IMR-90 (cell line): ENCODE results near the gene CACNA1I. TPM values are rescaled to one million over a fixed set of nuclear protein-coding genes. Genes with fewer than 3 reads are reported as not detected.

Experiments used
- ATAC-seq: fragments of 200-7000 bp; cut with Tn5 transposase; 2 replicates; pipeline ENCODE4 v1.9.1; 2020; ENCODE audit warnings: low read depth, mild to moderate bottlenecking, moderate library complexity
- BruUV-seq: library from RNA; stranded (reverse); fragments of 400-500 nt; replicated peaks from 2 replicates; lab custom pipeline; 2021; lab: Mats Ljungman, UMichigan
- CTCF ChIA-PET: fragments of 300-600 bp; formaldehyde crosslinking; extraction: SDS; loops from one replicate; lab custom pipeline; 2021; ENCODE audit warnings: antibody characterized with exemption; lab: Yijun Ruan, JAX
- POLR2A ChIA-PET: fragments of 300-600 bp; sonication (Branson Sonifier 250); formaldehyde crosslinking; loops from one replicate; lab custom pipeline; 2022; ENCODE audit warnings: antibody characterized with exemption; ENCODE audit not compliant: unreplicated experiment; lab: Charles Lee
- DNase-seq: peaks from one replicate; pipeline ENCODE4 v3.0.0; 2013
- H2AFZ ChIP-seq: replicated peaks from 2 replicates; pipeline ENCODE3; 2013; ENCODE audit warnings: low read length, mild to moderate bottlenecking; ENCODE audit not compliant: poor library complexity
- H2AK5ac ChIP-seq: 2 replicates; pipeline ENCODE4 v1.6.1; 2013; ENCODE audit warnings: low read depth, low read length, inconsistent platforms
- H2AK9ac ChIP-seq: replicated peaks from 2 replicates; pipeline ENCODE3; 2013; ENCODE audit warnings: mild to moderate bottlenecking, low read depth, low read length, moderate library complexity; ENCODE audit not compliant: poor library complexity
- H2BK120ac ChIP-seq: 2 replicates; pipeline ENCODE4 v1.6.1; 2013; ENCODE audit warnings: low read depth, low read length, inconsistent platforms
- H2BK15ac ChIP-seq: 3 replicates; pipeline ENCODE4 v1.6.1; 2013; ENCODE audit warnings: low read depth, low read length, inconsistent platforms
- H2BK20ac ChIP-seq: 2 replicates; pipeline ENCODE4 v1.6.1; 2013; ENCODE audit warnings: low read depth, mild to moderate bottlenecking, inconsistent platforms, low read length, moderate library complexity
- H2BK5ac ChIP-seq: 2 replicates; pipeline ENCODE4 v1.6.1; 2013; ENCODE audit warnings: mild to moderate bottlenecking, low read depth, low read length, inconsistent platforms; ENCODE audit not compliant: poor library complexity, severe bottlenecking
- H3K14ac ChIP-seq: replicated peaks from 2 replicates; pipeline ENCODE4 v1.6.1; 2013; ENCODE audit warnings: low read depth, low read length, inconsistent platforms
- H3K18ac ChIP-seq: 2 replicates; pipeline ENCODE4 v1.6.1; 2013; ENCODE audit warnings: low read depth, low read length, control low read depth
- H3K23ac ChIP-seq: 2 replicates; pipeline ENCODE4 v1.6.1; 2013; ENCODE audit warnings: low read depth, low read length, inconsistent platforms
- H3K27ac ChIP-seq: 2 replicates; pipeline ENCODE4 v1.5.1; 2013; ENCODE audit warnings: mild to moderate bottlenecking, control low read depth, low read length; ENCODE audit not compliant: insufficient read depth
- H3K27me3 ChIP-seq: 2 replicates; pipeline ENCODE4 v1.6.1; 2013; ENCODE audit warnings: low read length; ENCODE audit not compliant: control insufficient read depth, insufficient read depth
- H3K36me3 ChIP-seq: 2 replicates; pipeline ENCODE4 v1.6.1; 2013; ENCODE audit warnings: low read length, mixed read lengths; ENCODE audit not compliant: control insufficient read depth, insufficient read depth
- H3K4ac ChIP-seq: 2 replicates; pipeline ENCODE4 v1.6.1; 2013; ENCODE audit warnings: low read depth, low read length, inconsistent platforms
- H3K4me1 ChIP-seq: 2 replicates; pipeline ENCODE4 v1.6.1; 2013; ENCODE audit warnings: low read length, mixed read lengths; ENCODE audit not compliant: control insufficient read depth, insufficient read depth
- H3K4me2 ChIP-seq: 2 replicates; pipeline ENCODE4 v1.6.1; 2013; ENCODE audit warnings: low read depth, mild to moderate bottlenecking, control low read depth, low read length, moderate library complexity
- H3K4me3 ChIP-seq: 2 replicates; pipeline ENCODE4 v1.5.1; 2013; ENCODE audit warnings: low read depth, mild to moderate bottlenecking, control low read depth, low read length, moderate library complexity; ENCODE audit not compliant: insufficient read depth
- H3K56ac ChIP-seq: 2 replicates; pipeline ENCODE4 v1.6.1; 2013; ENCODE audit warnings: low read length, inconsistent platforms; ENCODE audit not compliant: insufficient read depth; ENCODE audit errors: extremely low read depth
- H3K79me1 ChIP-seq, 2 experiments: 2 replicates each; pipeline ENCODE4 v1.6.1; 2013; ENCODE audit warnings: low read length in 2 of 2, inconsistent platforms in 1 of 2, low read depth in 1 of 2
- H3K9ac ChIP-seq: 2 replicates; pipeline ENCODE4 v1.6.1; 2013; ENCODE audit warnings: low read depth, low read length, control low read depth
- H3K9me1 ChIP-seq: 2 replicates; pipeline ENCODE4 v1.6.1; 2013; ENCODE audit warnings: low read length, inconsistent platforms; ENCODE audit not compliant: insufficient read depth
- H3K9me3 ChIP-seq: 2 replicates; pipeline ENCODE4 v1.6.1; 2013; ENCODE audit warnings: low read length; ENCODE audit not compliant: control insufficient read depth, insufficient read depth
- H4K20me1 ChIP-seq: 2 replicates; pipeline ENCODE4 v1.6.1; 2013; ENCODE audit warnings: low read length, inconsistent platforms; ENCODE audit not compliant: insufficient read depth
- H4K5ac ChIP-seq: 2 replicates; pipeline ENCODE4 v1.6.1; 2013; ENCODE audit warnings: mild to moderate bottlenecking, low read depth, low read length, control low read depth
- H4K8ac ChIP-seq, 2 experiments: 2 replicates each; pipeline ENCODE4 v1.6.1; 2013; ENCODE audit warnings: low read depth in 2 of 2, low read length in 2 of 2, control low read depth in 1 of 2, inconsistent platforms in 1 of 2
- H4K91ac ChIP-seq: 2 replicates; pipeline ENCODE4 v1.6.1; 2013; ENCODE audit warnings: low read depth, low read length, inconsistent platforms; ENCODE audit not compliant: insufficient read depth
- BHLHE40 ChIP-seq: fragments of 150-350 bp; IDR thresholded peaks from 2 replicates; pipeline ENCODE4 v1.6.1; 2016; ENCODE audit warnings: mild to moderate bottlenecking, low read depth, low read length
- CEBPB ChIP-seq: IDR thresholded peaks from 2 replicates; pipeline ENCODE4 v1.6.1; 2012; ENCODE audit warnings: low read depth, low read length, improper control_type of control experiment
- CHD1 ChIP-seq: IDR thresholded peaks from 2 replicates; pipeline ENCODE4 v1.6.1; 2012; ENCODE audit warnings: low read depth, low read length, improper control_type of control experiment
- ELK1 ChIP-seq: fragments of 150-350 bp; IDR thresholded peaks from 2 replicates; pipeline ENCODE4 v1.6.1; 2016; ENCODE audit warnings: low read depth, mild to moderate bottlenecking, low read length, moderate library complexity, borderline replicate concordance
- FOS ChIP-seq: fragments of 150-350 bp; IDR thresholded peaks from 2 replicates; pipeline ENCODE4 v1.6.1; 2016; ENCODE audit warnings: low read depth, low read length
- MAZ ChIP-seq: IDR thresholded peaks from 2 replicates; pipeline ENCODE4 v1.6.1; 2012; ENCODE audit warnings: low read depth, mild to moderate bottlenecking, low read length, improper control_type of control experiment, moderate library complexity, borderline replicate concordance
- MXI1 ChIP-seq: IDR thresholded peaks from 2 replicates; pipeline ENCODE4 v1.6.1; 2012; ENCODE audit warnings: low read depth, mild to moderate bottlenecking, low read length, moderate library complexity, borderline replicate concordance
- NFE2L2 ChIP-seq: fragments of 150-350 bp; IDR thresholded peaks from 2 replicates; pipeline ENCODE4 v1.6.1; 2016; ENCODE audit warnings: low read depth, mild to moderate bottlenecking, low read length
- POLR2A ChIP-seq: IDR thresholded peaks from 2 replicates; pipeline ENCODE4 v1.6.1; 2012; ENCODE audit warnings: mild to moderate bottlenecking, low read depth, low read length
- RAD21 ChIP-seq: IDR thresholded peaks from 2 replicates; pipeline ENCODE4 v1.6.1; 2012; ENCODE audit warnings: low read length, improper control_type of control experiment
- RCOR1 ChIP-seq: IDR thresholded peaks from 2 replicates; pipeline ENCODE4 v1.6.1; 2012; ENCODE audit warnings: mild to moderate bottlenecking, low read length, improper control_type of control experiment; ENCODE audit not compliant: insufficient replicate concordance
- RFX5 ChIP-seq: IDR thresholded peaks from 2 replicates; pipeline ENCODE4 v1.8.0; 2012; ENCODE audit warnings: low read depth, mild to moderate bottlenecking, low read length, moderate library complexity
- SMC3 ChIP-seq: fragments of 150-350 bp; IDR thresholded peaks from 2 replicates; pipeline ENCODE4 v1.6.1; 2016; ENCODE audit warnings: low read depth, mild to moderate bottlenecking, antibody characterized with exemption, low read length, moderate library complexity
- USF2 ChIP-seq: fragments of 150-350 bp; IDR thresholded peaks from 2 replicates; pipeline ENCODE4 v1.6.1; 2017; ENCODE audit warnings: mild to moderate bottlenecking, antibody characterized with exemption, low read length, low read depth
- WGBS, 2 experiments: methylation state at CpG; one replicate each; pipeline versions ENCODE4 v1.1.5 to v1.1.7; 2013; ENCODE audit warnings: missing lambda C conversion rate in 2 of 2; ENCODE audit not compliant: insufficient read length in 1 of 2; ENCODE audit errors: extremely low coverage in 2 of 2; 5-methylcytosine and 5-hydroxymethylcytosine counted together
- dilution Hi-C: fragments of 300-500 bp; cut with HindIII; formaldehyde crosslinking; loops from one replicate; pipeline ENCODE4 v1.14.3; 2018; ENCODE audit warnings: low sequenced_read_pairs; ENCODE audit not compliant: unreplicated experiment
- in situ Hi-C: fragments of 300-500 bp; cut with MboI; formaldehyde crosslinking; loops from 3 replicates; pipeline ENCODE4 v1.14.3; 2019; ENCODE audit warnings: low sequenced_read_pairs, inconsistent platforms, mixed read lengths
- intact Hi-C: fragments of 100-400 bp; cut with micrococcal nuclease; formaldehyde crosslinking; loops from 2 replicates; pipeline ENCODE4 v1.10.0; 2022
- polyA plus RNA-seq, 3 experiments: library from polyadenylated mRNA; depleted of rRNA; stranded (reverse); fragments of >200 nt; gene quantifications; 2 replicates each; pipeline ENCODE4 v1.2.3, GENCODE V29; 2012; ENCODE audit warnings: low replicate concordance in 1 of 3
- total RNA-seq: library from RNA; depleted of rRNA; stranded (reverse); fragments of >200 nt; gene quantifications from 2 replicates; pipeline ENCODE4 v1.2.3, GENCODE V29; 2012

The CACNA1I gene
- total and polyA plus RNA-seq, 2 of the 4 experiments (the other 2 are of a cell fraction) = under 0.01 to 0.02 TPM

GRCh38 chr22:39529487-39529851, 41.1 kb upstream of the CACNA1I start (continued):
- TF ChIP-seq USF2 (no peak), CHD1 (no peak)

- ATAC-seq (no peak), DNase-seq (no peak)
- no TSS peak for BruUV-seq
- intact Hi-C loops (loop anchor here (10.0 kb wide), 1 partner anchor 645 kb away; the partner anchor contains the start of gene TNRC6B), dilution Hi-C loops (no loop called here), in situ Hi-C loops (loop anchor here (10.0 kb wide), 2 partner anchors 655 to 815 kb away; partner anchors contain the start of gene ADSL)
- no peak overlapping the region for H3K56ac ChIP-seq
- H4K20me1 ChIP-seq = peaks cover 57% of the 10 kb centered on the region
- H4K5ac ChIP-seq = no peak overlapping the region
- no peak overlapping the region for H3K4ac ChIP-seq
- peaks cover 7% of the 10 kb centered on the region for H3K4me1 ChIP-seq
- H2BK120ac ChIP-seq = no peak overlapping the region
- H2BK20ac ChIP-seq = no peak overlapping the region
- H4K91ac ChIP-seq = no peak overlapping the region
- H3K9me1 ChIP-seq = 0 out of 2 replicates have a peak, but pooled peaks cover 2% of the 10 kb centered on the region
- H4K8ac ChIP-seq = no peak overlapping the region
- 92% methylated on average over 5 of the region's 6 CpGs; no CpG with 5 or more reads in 1 of the 2 experiments for WGBS, 2 experiments
- CTCF ChIA-PET = interaction anchor here (1.4 to 1.7 kb wide), 2 partner anchors 36 to 514 kb away, joined by 4 to 14 read pairs; no protein-coding TSS in a partner anchor
- H3K23ac ChIP-seq = no peak overlapping the region
- H3K18ac ChIP-seq = no peak overlapping the region
- H3K27me3 ChIP-seq = no peaks in the 10 kb centered on the region
- H2BK5ac ChIP-seq = no peak overlapping the region
- POLR2A ChIA-PET = no interaction called here
- no peak overlapping the region for H2AK9ac ChIP-seq
- no peak overlapping the region for H3K4me2 ChIP-seq
- peaks cover 12% of the 10 kb centered on the region for H3K36me3 ChIP-seq
- H3K9me3 ChIP-seq = no peaks in the 10 kb centered on the region
- no peak overlapping the region for H3K27ac ChIP-seq
- no peak overlapping the region for H2AFZ ChIP-seq
- H3K79me1 ChIP-seq = peaks cover 23 to 65% of the 10 kb centered on the region in 2 experiments
- H3K14ac ChIP-seq = no peak overlapping the region
- no peak overlapping the region for H2AK5ac ChIP-seq
- H2BK15ac ChIP-seq = no peak overlapping the region
- no peak overlapping the region for H3K9ac ChIP-seq
- H3K4me3 ChIP-seq = no peak overlapping the region
- TF ChIP-seq RFX5 (no peak), MXI1 (no peak), POLR2A (no peak), FOS (no peak), NFE2L2 (no peak), RAD21 (no peak), USF2 (no peak), ELK1 (no peak), SMC3 (no peak), RCOR1 (no peak), CEBPB (no peak), MAZ (no peak), BHLHE40 (no peak)
Measured at GRCh38 chr22:39530116-39530515, 40.4 kb upstream of the CACNA1I start.
